ENCODE data around the gene METTL8.

- TF ChIP-seq CTCF (IDR thresholded peaks at IDR 0.05) (no peak), POLR2AphosphoS5 (IDR thresholded peaks at IDR 0.05; ENCODE audit: low read depth, low read length) (no peak), REST (IDR thresholded peaks at IDR 0.05; ENCODE audit: insufficient read depth in 1 of 2, low read depth in 2 of 2, low read length in 1 of 2) (no peak)
These were observed 23.2 kb downstream of the METTL8 start for GRCh38 chr2:171410624-171411023.
